IMR-90 (cell line): Measurements from ENCODE around the gene CALN1. TPM values are rescaled to one million over a fixed set of nuclear protein-coding genes. Genes with fewer than 3 reads are reported as not detected.

ENCODE experiments used
- ATAC-seq: fragments of 200-7000 bp; cut with Tn5 transposase; 2 replicates; pipeline ENCODE4 v1.9.1; 2020; ENCODE audit warnings: low read depth, mild to moderate bottlenecking, moderate library complexity
- BruUV-seq: library from RNA; stranded (reverse); fragments of 400-500 nt; replicated peaks from 2 replicates; lab custom pipeline; 2021; lab: Mats Ljungman, UMichigan
- CTCF ChIA-PET: fragments of 300-600 bp; formaldehyde crosslinking; extraction: SDS; loops from one replicate; lab custom pipeline; 2021; ENCODE audit warnings: antibody characterized with exemption; lab: Yijun Ruan, JAX
- POLR2A ChIA-PET: fragments of 300-600 bp; sonication (Branson Sonifier 250); formaldehyde crosslinking; loops from one replicate; lab custom pipeline; 2022; ENCODE audit warnings: antibody characterized with exemption; ENCODE audit not compliant: unreplicated experiment; lab: Charles Lee
- DNase-seq: peaks from one replicate; pipeline ENCODE4 v3.0.0; 2013
- H2AFZ ChIP-seq: replicated peaks from 2 replicates; pipeline ENCODE3; 2013; ENCODE audit warnings: low read length, mild to moderate bottlenecking; ENCODE audit not compliant: poor library complexity
- H2AK5ac ChIP-seq: 2 replicates; pipeline ENCODE4 v1.6.1; 2013; ENCODE audit warnings: low read depth, low read length, inconsistent platforms
- H2AK9ac ChIP-seq: replicated peaks from 2 replicates; pipeline ENCODE3; 2013; ENCODE audit warnings: mild to moderate bottlenecking, low read depth, low read length, moderate library complexity; ENCODE audit not compliant: poor library complexity
- H2BK120ac ChIP-seq: 2 replicates; pipeline ENCODE4 v1.6.1; 2013; ENCODE audit warnings: low read depth, low read length, inconsistent platforms
- H2BK15ac ChIP-seq: 3 replicates; pipeline ENCODE4 v1.6.1; 2013; ENCODE audit warnings: low read depth, low read length, inconsistent platforms
- H2BK20ac ChIP-seq: 2 replicates; pipeline ENCODE4 v1.6.1; 2013; ENCODE audit warnings: low read depth, mild to moderate bottlenecking, inconsistent platforms, low read length, moderate library complexity
- H2BK5ac ChIP-seq: 2 replicates; pipeline ENCODE4 v1.6.1; 2013; ENCODE audit warnings: mild to moderate bottlenecking, low read depth, low read length, inconsistent platforms; ENCODE audit not compliant: poor library complexity, severe bottlenecking
- H3K14ac ChIP-seq: replicated peaks from 2 replicates; pipeline ENCODE4 v1.6.1; 2013; ENCODE audit warnings: low read depth, low read length, inconsistent platforms
- H3K18ac ChIP-seq: 2 replicates; pipeline ENCODE4 v1.6.1; 2013; ENCODE audit warnings: low read depth, low read length, control low read depth
- H3K23ac ChIP-seq: 2 replicates; pipeline ENCODE4 v1.6.1; 2013; ENCODE audit warnings: low read depth, low read length, inconsistent platforms
- H3K27ac ChIP-seq: 2 replicates; pipeline ENCODE4 v1.5.1; 2013; ENCODE audit warnings: mild to moderate bottlenecking, control low read depth, low read length; ENCODE audit not compliant: insufficient read depth
- H3K27me3 ChIP-seq: 2 replicates; pipeline ENCODE4 v1.6.1; 2013; ENCODE audit warnings: low read length; ENCODE audit not compliant: control insufficient read depth, insufficient read depth
- H3K36me3 ChIP-seq: 2 replicates; pipeline ENCODE4 v1.6.1; 2013; ENCODE audit warnings: low read length, mixed read lengths; ENCODE audit not compliant: control insufficient read depth, insufficient read depth
- H3K4ac ChIP-seq: 2 replicates; pipeline ENCODE4 v1.6.1; 2013; ENCODE audit warnings: low read depth, low read length, inconsistent platforms
- H3K4me1 ChIP-seq: 2 replicates; pipeline ENCODE4 v1.6.1; 2013; ENCODE audit warnings: low read length, mixed read lengths; ENCODE audit not compliant: control insufficient read depth, insufficient read depth
- H3K4me2 ChIP-seq: 2 replicates; pipeline ENCODE4 v1.6.1; 2013; ENCODE audit warnings: low read depth, mild to moderate bottlenecking, control low read depth, low read length, moderate library complexity
- H3K4me3 ChIP-seq: 2 replicates; pipeline ENCODE4 v1.5.1; 2013; ENCODE audit warnings: low read depth, mild to moderate bottlenecking, control low read depth, low read length, moderate library complexity; ENCODE audit not compliant: insufficient read depth
- H3K56ac ChIP-seq: 2 replicates; pipeline ENCODE4 v1.6.1; 2013; ENCODE audit warnings: low read length, inconsistent platforms; ENCODE audit not compliant: insufficient read depth; ENCODE audit errors: extremely low read depth
- H3K79me1 ChIP-seq, 2 experiments: 2 replicates each; pipeline ENCODE4 v1.6.1; 2013; ENCODE audit warnings: low read length in 2 of 2, inconsistent platforms in 1 of 2, low read depth in 1 of 2
- H3K9ac ChIP-seq: 2 replicates; pipeline ENCODE4 v1.6.1; 2013; ENCODE audit warnings: low read depth, low read length, control low read depth
- H3K9me1 ChIP-seq: 2 replicates; pipeline ENCODE4 v1.6.1; 2013; ENCODE audit warnings: low read length, inconsistent platforms; ENCODE audit not compliant: insufficient read depth
- H3K9me3 ChIP-seq: 2 replicates; pipeline ENCODE4 v1.6.1; 2013; ENCODE audit warnings: low read length; ENCODE audit not compliant: control insufficient read depth, insufficient read depth
- H4K20me1 ChIP-seq: 2 replicates; pipeline ENCODE4 v1.6.1; 2013; ENCODE audit warnings: low read length, inconsistent platforms; ENCODE audit not compliant: insufficient read depth
- H4K5ac ChIP-seq: 2 replicates; pipeline ENCODE4 v1.6.1; 2013; ENCODE audit warnings: mild to moderate bottlenecking, low read depth, low read length, control low read depth
- H4K8ac ChIP-seq, 2 experiments: 2 replicates each; pipeline ENCODE4 v1.6.1; 2013; ENCODE audit warnings: low read depth in 2 of 2, low read length in 2 of 2, control low read depth in 1 of 2, inconsistent platforms in 1 of 2
- H4K91ac ChIP-seq: 2 replicates; pipeline ENCODE4 v1.6.1; 2013; ENCODE audit warnings: low read depth, low read length, inconsistent platforms; ENCODE audit not compliant: insufficient read depth
- CEBPB ChIP-seq: IDR thresholded peaks from 2 replicates; pipeline ENCODE4 v1.6.1; 2012; ENCODE audit warnings: low read depth, low read length, improper control_type of control experiment
- CHD1 ChIP-seq: IDR thresholded peaks from 2 replicates; pipeline ENCODE4 v1.6.1; 2012; ENCODE audit warnings: low read depth, low read length, improper control_type of control experiment
- CTCF ChIP-seq: conservative IDR thresholded peaks from 2 replicates; pipeline ENCODE4 v1.5.1; 2012; ENCODE audit warnings: mild to moderate bottlenecking, low read depth, low read length, improper control_type of control experiment
- FOS ChIP-seq: fragments of 150-350 bp; IDR thresholded peaks from 2 replicates; pipeline ENCODE4 v1.6.1; 2016; ENCODE audit warnings: low read depth, low read length
- SMC3 ChIP-seq: fragments of 150-350 bp; IDR thresholded peaks from 2 replicates; pipeline ENCODE4 v1.6.1; 2016; ENCODE audit warnings: low read depth, mild to moderate bottlenecking, antibody characterized with exemption, low read length, moderate library complexity
- USF2 ChIP-seq: fragments of 150-350 bp; IDR thresholded peaks from 2 replicates; pipeline ENCODE4 v1.6.1; 2017; ENCODE audit warnings: mild to moderate bottlenecking, antibody characterized with exemption, low read length, low read depth
- WGBS, 2 experiments: methylation state at CpG; one replicate each; pipeline versions ENCODE4 v1.1.5 to v1.1.7; 2013; ENCODE audit warnings: missing lambda C conversion rate in 2 of 2; ENCODE audit not compliant: insufficient read length in 1 of 2; ENCODE audit errors: extremely low coverage in 2 of 2; 5-methylcytosine and 5-hydroxymethylcytosine counted together
- dilution Hi-C: fragments of 300-500 bp; cut with HindIII; formaldehyde crosslinking; loops from one replicate; pipeline ENCODE4 v1.14.3; 2018; ENCODE audit warnings: low sequenced_read_pairs; ENCODE audit not compliant: unreplicated experiment
- in situ Hi-C: fragments of 300-500 bp; cut with MboI; formaldehyde crosslinking; loops from 3 replicates; pipeline ENCODE4 v1.14.3; 2019; ENCODE audit warnings: low sequenced_read_pairs, inconsistent platforms, mixed read lengths
- intact Hi-C: fragments of 100-400 bp; cut with micrococcal nuclease; formaldehyde crosslinking; loops from 2 replicates; pipeline ENCODE4 v1.10.0; 2022
- polyA plus RNA-seq, 3 experiments: library from polyadenylated mRNA; depleted of rRNA; stranded (reverse); fragments of >200 nt; gene quantifications; 2 replicates each; pipeline ENCODE4 v1.2.3, GENCODE V29; 2012; ENCODE audit warnings: low replicate concordance in 1 of 3
- total RNA-seq: library from RNA; depleted of rRNA; stranded (reverse); fragments of >200 nt; gene quantifications from 2 replicates; pipeline ENCODE4 v1.2.3, GENCODE V29; 2012

The CALN1 gene
- total and polyA plus RNA-seq, 2 of the 4 experiments (the other 2 are of a cell fraction) = not detected

GRCh38 chr7:71843676-71844075, 568.5 kb downstream of the CALN1 start:
- Histone ChIP-seq H4K8ac (no peak overlapping the region), H4K20me1 (no peaks in the 10 kb centered on the region), H2BK5ac (no peak overlapping the region), H3K4ac (no peak overlapping the region), H3K9ac (no peak overlapping the region), H3K18ac (no peak overlapping the region), H3K4me1 (no peaks in the 10 kb centered on the region), H2AK5ac (no peak overlapping the region), H3K27ac (no peak overlapping the region), H3K9me1 (no peaks in the 10 kb centered on the region), H3K36me3 (no peaks in the 10 kb centered on the region), H3K4me2 (no peak overlapping the region), H4K5ac (no peak overlapping the region), H3K14ac (no peak overlapping the region), H3K79me1 (no peaks in the 10 kb centered on the region), H3K4me3 (no peak overlapping the region), H3K23ac (no peak overlapping the region), H2BK20ac (no peak overlapping the region), H3K9me3 (peaks cover 16% of the 10 kb centered on the region; the same call in 1 of the 2 replicates), H2BK15ac (no peak overlapping the region), H3K56ac (no peak overlapping the region), H2BK120ac (no peak overlapping the region), H2AK9ac (no peak overlapping the region), H3K27me3 (no peaks in the 10 kb centered on the region), H2AFZ (no peak overlapping the region), H4K91ac (no peak overlapping the region)
- no peak for ATAC-seq
- WGBS, 2 experiments = no CpG with 5 or more reads among the region's 4 CpGs
- intact Hi-C loops (no loop called here), in situ Hi-C loops (no loop called here), dilution Hi-C loops (no loop called here)
- BruUV-seq = no TSS peak
- TF ChIP-seq FOS = no peak
- no peak for TF ChIP-seq CHD1
- no peak for TF ChIP-seq USF2
- no peak for TF ChIP-seq CEBPB
- no peak for TF ChIP-seq CTCF
- TF ChIP-seq SMC3 = no peak
- CTCF ChIA-PET = no interaction called here
- POLR2A ChIA-PET = no interaction called here
- no peak for DNase-seq
